ENCODE results near the gene PDAP1. TPM values are rescaled to one million over a fixed set of nuclear protein-coding genes. Genes with fewer than 3 reads are reported as not detected.

Gene PDAP1
- total and polyA plus RNA-seq, 2 of the 4 experiments (the other 2 are of a cell fraction) = 40.3 to 193 TPM

GRCh38 chr7:99410635-99411034, 2.2 kb upstream of the PDAP1 start:
- Histone ChIP-seq H3K4ac (ENCODE audit: low read depth, low read length) (no peak overlapping the region), H2AK5ac (ENCODE audit: low read depth, low read length) (no peak overlapping the region), H3K14ac (replicated peaks; ENCODE audit: low read depth, low read length) (no peak overlapping the region), H3K56ac (ENCODE audit: extremely low read depth, insufficient read depth, low read length) (no peak overlapping the region), H2AFZ (replicated peaks; ENCODE audit: low read length, poor library complexity) (no peak overlapping the region), H4K20me1 (ENCODE audit: insufficient read depth, low read length) (peaks cover 41% of the 10 kb centered on the region), H2BK120ac (ENCODE audit: low read depth, low read length) (no peak overlapping the region), H3K9ac (ENCODE audit: low read depth, low read length) (no peak overlapping the region), H3K27me3 (ENCODE audit: control insufficient read depth, insufficient read depth, low read length) (no peaks in the 10 kb centered on the region), H3K79me1 (ENCODE audit: low read depth in 1 of 2, low read length in 2 of 2) (peaks cover 20 to 45% of the 10 kb centered on the region in 2 experiments; a peak in 3 of 4 replicates), H2AK9ac (replicated peaks; ENCODE audit: low read depth, low read length, poor library complexity) (no peak overlapping the region), H2BK5ac (ENCODE audit: low read depth, low read length, poor library complexity, severe bottlenecking) (no peak overlapping the region), H3K9me3 (ENCODE audit: control insufficient read depth, insufficient read depth, low read length) (no peaks in the 10 kb centered on the region), H3K4me2 (ENCODE audit: low read depth, low read length) (no peak overlapping the region), H4K91ac (ENCODE audit: insufficient read depth, low read depth, low read length) (no peak overlapping the region), H3K27ac (ENCODE audit: insufficient read depth, low read length) (no peak overlapping the region), H3K36me3 (ENCODE audit: control insufficient read depth, insufficient read depth, low read length) (peaks cover 33% of the 10 kb centered on the region), H2BK20ac (ENCODE audit: low read depth, low read length) (no peak overlapping the region), H3K18ac (ENCODE audit: low read depth, low read length) (no peak overlapping the region), H4K8ac (ENCODE audit: low read depth in 2 of 2, low read length in 2 of 2) (no peak overlapping the region), H3K4me1 (ENCODE audit: control insufficient read depth, insufficient read depth, low read length) (peaks cover 4% of the 10 kb centered on the region; the same call in 1 of the 2 replicates), H4K5ac (ENCODE audit: low read depth, low read length) (no peak overlapping the region), H3K9me1 (ENCODE audit: insufficient read depth, low read length) (peaks cover under 1% of the 10 kb centered on the region; the same call in 1 of the 2 replicates), H3K4me3 (ENCODE audit: insufficient read depth, low read depth, low read length) (no peak overlapping the region), H3K23ac (ENCODE audit: low read depth, low read length) (no peak overlapping the region), H2BK15ac (ENCODE audit: low read depth, low read length) (no peak overlapping the region)
- ChIA-PET POLR2A (ENCODE audit: unreplicated experiment) (no interaction called here), CTCF (interaction anchor here (0.6 kb wide), 1 partner anchor 201 kb away, joined by 7 read pairs; no protein-coding TSS in a partner anchor)
- in situ Hi-C loops (cut with MboI; ENCODE audit: low sequenced_read_pairs) (no loop called here), intact Hi-C loops (cut with micrococcal nuclease) (no loop called here), dilution Hi-C loops (cut with HindIII; ENCODE audit: low sequenced_read_pairs, unreplicated experiment) (no loop called here)
- ATAC-seq (ENCODE audit: low read depth) (no peak), DNase-seq (no peak)
- WGBS, 2 experiments (ENCODE audit: extremely low coverage in 2 of 2, insufficient read length in 1 of 2) = no CpG with 5 or more reads among the region's 2 CpGs
- no TSS peak for BruUV-seq (replicated peaks)
- TF ChIP-seq NFE2L2 (IDR thresholded peaks at IDR 0.05; ENCODE audit: low read depth, low read length) (no peak), MAFK (IDR thresholded peaks at IDR 0.05; ENCODE audit: low read depth, low read length) (no peak), RAD21 (IDR thresholded peaks at IDR 0.05; ENCODE audit: low read length) (no peak), RCOR1 (IDR thresholded peaks at IDR 0.05; ENCODE audit: insufficient replicate concordance, low read length) (no peak), SMC3 (IDR thresholded peaks at IDR 0.05; ENCODE audit: low read depth, low read length) (no peak), POLR2A (IDR thresholded peaks at IDR 0.05; ENCODE audit: low read depth, low read length) (no peak), USF2 (IDR thresholded peaks at IDR 0.05; ENCODE audit: low read depth, low read length) (no peak), RFX5 (IDR thresholded peaks at IDR 0.05; ENCODE audit: low read depth, low read length) (no peak), BHLHE40 (IDR thresholded peaks at IDR 0.05; ENCODE audit: low read depth, low read length) (no peak), CHD1 (IDR thresholded peaks at IDR 0.05; ENCODE audit: low read depth, low read length) (no peak), MXI1 (IDR thresholded peaks at IDR 0.05; ENCODE audit: borderline replicate concordance, low read depth, low read length) (no peak), CTCF (conservative IDR thresholded peaks at IDR 0.05; ENCODE audit: low read depth, low read length) (no peak)

Measured in IMR-90 (cell line).